Activated T-cell treated with anti-CD3 and anti-CD28 coated beads, Interleukin-2, amount 50 U/mL, for 24 hours (primary cell): Measurements from ENCODE around the gene LBHD2.
"Not testable (repeated sequence)": the region's sequence is repeated elsewhere in the genome, so short reads cannot be mapped to it uniquely, and the experiment has no call there.

ENCODE experiments used
- DNase-seq: peaks from one replicate; pipeline ENCODE4 v3.0.0-alpha.2; 2020
- H3K27ac Mint-ChIP-seq: 2 replicates; pipeline ENCODE4 v1.8.0; 2020; ENCODE audit warnings: mild to moderate bottlenecking, mixed read lengths
- H3K27me3 Mint-ChIP-seq: 2 replicates; pipeline ENCODE4 v1.8.0; 2020; ENCODE audit warnings: mixed read lengths
- H3K36me3 Mint-ChIP-seq: 2 replicates; pipeline ENCODE4 v1.8.0; 2020; ENCODE audit warnings: low read depth, mixed read lengths
- H3K4me1 Mint-ChIP-seq: 2 replicates; pipeline ENCODE4 v1.8.0; 2020; ENCODE audit warnings: low read depth, mixed read lengths
- H3K4me3 Mint-ChIP-seq: 2 replicates; pipeline ENCODE4 v1.8.0; 2020; ENCODE audit warnings: mild to moderate bottlenecking, moderate library complexity, mixed read lengths
- H3K9me3 Mint-ChIP-seq: 2 replicates; pipeline ENCODE4 v1.8.0; 2020; ENCODE audit warnings: mixed read lengths

The LBHD2 gene

GRCh38 chr14:103113303-103113702 lies 29.3 kb downstream of the LBHD2 start:
- Mint-ChIP-seq H3K9me3 (no peaks in the 10 kb centered on the region), H3K27ac (no peak overlapping the region), H3K36me3 (no peaks in the 10 kb centered on the region), H3K4me3 (no peak overlapping the region), H3K27me3 (peaks cover 9% of the 10 kb centered on the region), H3K4me1 (peaks cover 8% of the 10 kb centered on the region)
- no peak for DNase-seq

DNA sequence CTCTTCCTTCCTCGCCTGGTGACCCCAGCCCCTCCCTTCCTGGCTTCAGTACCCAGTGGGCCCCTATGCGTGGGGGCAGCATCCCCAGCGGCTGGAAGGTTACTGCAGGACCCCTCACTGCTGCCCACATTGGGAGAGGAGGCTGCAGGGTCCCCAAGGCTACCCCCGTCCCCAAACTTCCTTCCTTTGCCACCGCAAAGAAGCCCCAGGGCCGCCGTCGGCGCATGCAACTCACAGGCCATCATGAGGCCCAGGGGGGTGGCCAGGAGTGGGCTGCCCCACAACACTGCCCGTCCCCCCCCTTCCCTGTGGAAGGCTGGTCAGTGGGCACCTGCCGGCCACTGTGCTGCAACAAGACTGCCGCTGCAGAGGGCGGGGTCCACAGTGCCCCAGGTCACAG lies 29.8 kb downstream of the LBHD2 start:
- H3K4me1 Mint-ChIP-seq: peaks cover 8% of the 10 kb centered on the region
- no peak for DNase-seq
- H3K27ac Mint-ChIP-seq: no peak overlapping the region
- no peaks in the 10 kb centered on the region for H3K9me3 Mint-ChIP-seq
- H3K36me3 Mint-ChIP-seq: no peaks in the 10 kb centered on the region
- no peak overlapping the region for H3K4me3 Mint-ChIP-seq
- H3K27me3 Mint-ChIP-seq: peaks cover 11% of the 10 kb centered on the region

DNA sequence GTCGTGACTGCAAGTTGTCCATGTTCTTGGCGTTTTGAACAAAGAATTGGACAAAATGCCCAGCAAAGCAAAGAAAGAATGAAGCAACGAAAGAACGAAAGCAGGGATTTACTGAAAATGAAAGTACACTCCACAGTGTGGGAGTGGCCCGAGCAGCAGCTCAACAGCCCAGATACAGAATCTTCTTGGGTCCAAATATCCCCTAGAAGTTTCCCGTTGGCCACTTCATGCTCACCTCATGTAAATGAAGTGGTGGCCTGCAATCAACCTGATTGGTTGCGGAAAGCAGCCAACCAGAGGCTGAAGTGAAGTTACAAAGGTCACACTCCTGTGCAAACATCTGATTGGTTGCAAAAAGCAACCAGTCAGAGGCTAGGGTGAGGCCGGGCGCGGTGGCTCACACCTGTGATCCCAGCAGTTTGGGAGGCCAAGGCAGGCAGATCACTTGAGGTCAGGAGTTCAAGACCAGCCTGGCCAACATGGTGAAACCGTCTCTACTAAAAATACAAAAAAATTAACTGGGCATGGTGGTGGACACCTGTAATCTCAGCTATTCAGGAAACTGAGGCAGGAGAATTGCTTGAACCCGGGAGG lies 31.2 kb downstream of the LBHD2 start:
- DNase-seq, H3K27ac Mint-ChIP-seq, H3K9me3 Mint-ChIP-seq, H3K4me1 Mint-ChIP-seq, H3K36me3 Mint-ChIP-seq, H3K4me3 Mint-ChIP-seq: not testable (repeated sequence)
- peaks cover 17% of the 10 kb centered on the region for H3K27me3 Mint-ChIP-seq

DNA sequence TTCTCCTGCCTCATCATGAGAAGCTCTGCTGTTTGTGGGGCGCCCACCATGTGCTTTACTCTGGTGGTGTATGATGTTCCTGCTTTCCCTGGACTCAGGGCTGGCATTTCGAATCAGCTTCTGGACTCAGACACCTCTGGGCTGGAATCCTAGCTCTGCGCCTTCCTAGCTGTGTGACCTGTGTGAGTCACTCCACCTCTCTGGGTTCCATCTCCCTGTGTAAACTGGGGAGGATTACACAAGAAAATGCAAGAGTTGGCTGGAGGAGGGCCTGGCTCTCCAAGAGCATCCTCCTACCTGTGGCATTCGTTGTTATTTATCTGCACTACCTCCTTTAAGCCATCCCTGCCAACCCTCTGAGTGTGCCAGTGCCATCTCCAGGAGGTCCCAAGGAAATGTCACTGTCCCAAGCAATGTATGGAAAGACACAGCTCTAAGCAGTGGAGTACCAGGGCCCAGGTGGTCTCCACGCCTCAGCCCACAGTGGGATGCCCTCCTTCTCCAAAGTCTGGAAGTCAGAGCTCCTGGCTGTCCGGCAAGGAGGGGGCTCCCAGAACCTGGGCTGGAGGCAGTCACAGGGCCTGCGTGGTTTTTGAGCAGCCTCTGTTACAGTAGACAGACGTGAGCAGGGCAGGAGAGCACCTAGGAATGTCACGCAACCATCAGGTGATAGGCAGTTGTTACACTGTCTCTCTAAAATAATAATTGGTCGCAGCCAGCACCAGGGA lies 32.0 kb downstream of the LBHD2 start:
- no peaks in the 10 kb centered on the region for H3K9me3 Mint-ChIP-seq
- DNase-seq: no peak
- H3K4me3 Mint-ChIP-seq: no peak overlapping the region
- H3K4me1 Mint-ChIP-seq: peaks cover 8% of the 10 kb centered on the region
- peaks cover 19% of the 10 kb centered on the region for H3K27me3 Mint-ChIP-seq
- no peak overlapping the region for H3K27ac Mint-ChIP-seq
- H3K36me3 Mint-ChIP-seq: no peaks in the 10 kb centered on the region

DNA sequence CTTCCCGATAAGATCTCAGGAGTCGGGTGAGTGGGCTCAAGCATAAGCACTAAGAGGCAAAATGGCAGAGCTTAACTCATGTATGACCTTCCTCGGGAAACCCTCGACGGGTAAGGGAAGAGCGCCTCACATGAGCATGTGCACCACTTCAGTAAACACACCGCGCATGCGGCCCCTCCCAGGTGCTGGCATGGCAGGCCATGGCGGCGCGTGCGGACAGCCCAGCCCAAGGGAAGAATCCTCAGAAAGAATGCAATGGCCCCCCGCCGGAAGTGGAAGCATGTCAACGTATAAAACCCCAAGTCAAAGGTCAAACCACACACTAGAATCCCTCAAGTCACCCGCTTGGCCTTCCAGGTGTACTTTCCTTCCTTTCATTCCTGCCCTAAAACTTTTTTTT lies 32.6 kb downstream of the LBHD2 start:
- H3K9me3 Mint-ChIP-seq: no peaks in the 10 kb centered on the region
- no peak overlapping the region for H3K4me3 Mint-ChIP-seq
- peaks cover 22% of the 10 kb centered on the region for H3K27me3 Mint-ChIP-seq
- H3K4me1 Mint-ChIP-seq: peaks cover 8% of the 10 kb centered on the region
- H3K27ac Mint-ChIP-seq: no peak overlapping the region
- H3K36me3 Mint-ChIP-seq: no peaks in the 10 kb centered on the region
- no peak for DNase-seq

DNA sequence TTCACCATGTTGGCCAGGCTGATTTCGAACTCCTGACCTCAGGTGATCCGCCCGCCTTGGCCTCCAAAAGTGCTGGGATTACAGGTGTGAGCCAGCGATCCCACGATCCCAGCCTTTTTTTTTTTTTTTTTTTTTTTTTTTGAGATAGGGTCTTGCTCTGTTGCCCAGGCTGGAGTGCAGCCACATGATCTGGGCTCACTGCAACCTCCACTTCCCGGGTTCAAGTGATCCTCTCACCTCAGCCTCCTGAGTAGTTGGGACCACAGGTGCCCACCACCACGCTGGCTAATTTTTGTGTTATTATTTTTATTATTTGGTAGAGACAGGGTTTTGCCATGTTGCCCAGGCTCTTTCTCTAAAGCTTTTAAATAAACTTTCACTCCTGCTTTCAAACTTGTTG lies 33.5 kb downstream of the LBHD2 start:
- not testable (repeated sequence) for DNase-seq, H3K27ac Mint-ChIP-seq, H3K4me3 Mint-ChIP-seq, H3K9me3 Mint-ChIP-seq, H3K36me3 Mint-ChIP-seq
- Mint-ChIP-seq H3K27me3 (peaks cover 29% of the 10 kb centered on the region), H3K4me1 (peaks cover 10% of the 10 kb centered on the region)

DNA sequence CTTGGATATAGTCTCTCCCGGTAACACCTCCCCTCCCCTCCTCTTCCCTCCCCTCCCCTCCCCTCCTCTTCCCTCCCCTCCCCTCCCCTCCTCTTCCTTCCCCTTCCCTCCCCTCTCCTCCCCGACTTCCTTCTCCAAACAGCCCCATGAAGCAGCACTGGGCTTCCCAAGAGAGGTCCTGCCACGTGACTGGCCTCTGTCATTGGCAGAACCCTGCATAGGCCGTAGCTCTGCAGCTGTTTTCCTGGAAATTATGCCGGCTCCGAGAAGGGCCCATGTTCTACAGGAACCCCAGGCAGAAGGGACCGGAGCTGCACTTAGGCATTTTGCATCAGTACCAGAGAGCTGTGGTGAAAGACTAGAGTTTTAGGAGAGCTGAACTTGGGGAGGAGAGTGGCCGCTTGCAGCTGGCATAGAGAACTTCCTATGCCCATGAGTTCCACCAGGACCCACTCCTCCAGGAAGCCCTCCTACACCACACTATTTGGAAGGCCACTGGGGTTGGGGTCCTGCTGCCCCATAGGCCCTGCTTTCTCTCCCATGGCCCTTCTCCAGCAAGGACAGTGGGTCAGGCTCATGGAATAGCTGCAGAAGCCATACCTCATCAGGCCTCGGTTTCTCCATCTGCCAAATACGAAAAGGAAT lies 34.1 kb downstream of the LBHD2 start:
- no peak overlapping the region for H3K4me3 Mint-ChIP-seq
- no peak overlapping the region for H3K27ac Mint-ChIP-seq
- H3K27me3 Mint-ChIP-seq: peaks cover 35% of the 10 kb centered on the region
- H3K4me1 Mint-ChIP-seq: peaks cover 10% of the 10 kb centered on the region
- DNase-seq: no peak
- H3K36me3 Mint-ChIP-seq: no peaks in the 10 kb centered on the region
- no peaks in the 10 kb centered on the region for H3K9me3 Mint-ChIP-seq

GRCh38 chr14:103118663-103119404 lies 34.8 kb downstream of the LBHD2 start:
- no peaks in the 10 kb centered on the region for H3K36me3 Mint-ChIP-seq
- no peaks in the 10 kb centered on the region for H3K9me3 Mint-ChIP-seq
- no peak overlapping the region for H3K27ac Mint-ChIP-seq
- H3K27me3 Mint-ChIP-seq: peaks cover 36% of the 10 kb centered on the region
- H3K4me1 Mint-ChIP-seq: peaks cover 10% of the 10 kb centered on the region
- no peak overlapping the region for H3K4me3 Mint-ChIP-seq
- DNase-seq: no peak

DNA sequence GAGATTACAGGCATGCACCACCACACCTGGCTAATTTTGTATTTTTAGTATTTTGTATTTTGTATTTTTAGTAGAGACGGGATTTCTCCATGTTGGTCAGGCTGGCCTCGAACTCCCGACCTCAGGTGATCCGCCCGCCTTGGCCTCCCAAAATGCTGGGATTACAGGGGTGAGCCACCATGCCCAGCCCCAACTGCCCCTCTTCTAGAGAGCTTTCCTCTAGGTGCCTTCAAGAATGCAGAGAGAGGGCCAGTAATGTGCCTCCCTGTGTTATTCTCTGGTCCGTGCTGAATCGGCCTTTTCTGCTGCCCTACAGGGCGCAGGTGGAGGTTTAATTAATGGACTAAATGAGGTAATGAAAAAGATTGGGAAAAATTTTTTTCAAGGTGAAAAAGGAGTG lies 35.5 kb downstream of the LBHD2 start:
- peaks cover 43% of the 10 kb centered on the region for H3K27me3 Mint-ChIP-seq
- not testable (repeated sequence) for H3K36me3 Mint-ChIP-seq, H3K27ac Mint-ChIP-seq, H3K9me3 Mint-ChIP-seq, H3K4me1 Mint-ChIP-seq, H3K4me3 Mint-ChIP-seq, DNase-seq

DNA sequence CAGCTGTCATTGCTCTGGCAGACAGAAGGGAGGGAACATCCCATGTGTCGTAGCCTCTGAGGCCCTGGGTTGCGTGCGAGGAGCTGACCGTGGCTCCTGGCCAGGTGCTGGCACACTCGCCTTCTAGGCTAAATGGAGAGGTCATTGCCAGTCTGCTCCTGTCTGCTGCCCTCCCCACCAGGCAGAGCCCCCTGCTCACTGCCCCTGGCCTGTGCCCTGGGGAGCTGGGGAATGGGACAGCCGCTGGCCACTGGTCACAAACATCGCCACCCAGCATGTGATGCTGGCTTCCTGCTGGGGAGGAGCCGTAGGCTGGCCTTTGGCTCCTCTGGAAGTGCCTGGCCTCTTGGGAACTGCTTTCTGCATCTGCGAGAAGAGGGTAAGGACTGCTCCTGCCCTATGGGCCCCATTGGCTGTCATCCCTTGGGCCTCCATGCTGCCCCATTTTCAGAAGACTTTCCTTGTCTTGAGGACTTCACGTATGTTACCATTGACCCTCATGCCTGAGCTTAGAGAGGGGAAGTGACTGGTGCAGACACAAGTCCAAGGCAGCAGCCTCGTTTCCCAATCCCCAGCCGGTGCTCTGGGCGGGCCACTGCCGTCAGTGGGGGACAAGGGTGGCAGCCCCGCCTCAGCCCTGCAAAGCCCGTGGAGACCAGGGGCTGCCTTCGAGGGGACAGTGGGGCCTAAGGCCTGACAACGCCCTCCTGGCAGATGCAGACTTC lies 37.3 kb downstream of the LBHD2 start:
- no peaks in the 10 kb centered on the region for H3K9me3 Mint-ChIP-seq
- peaks cover 2% of the 10 kb centered on the region for H3K4me1 Mint-ChIP-seq
- H3K4me3 Mint-ChIP-seq: no peak overlapping the region
- DNase-seq: no peak
- peaks cover 48% of the 10 kb centered on the region for H3K27me3 Mint-ChIP-seq
- no peak overlapping the region for H3K27ac Mint-ChIP-seq
- H3K36me3 Mint-ChIP-seq: no peaks in the 10 kb centered on the region

- peaks cover 48% of the 10 kb centered on the region for H3K27me3 Mint-ChIP-seq
- no peaks in the 10 kb centered on the region for H3K9me3 Mint-ChIP-seq
- H3K27ac Mint-ChIP-seq: no peak overlapping the region
- no peak for DNase-seq
- no peak overlapping the region for H3K4me3 Mint-ChIP-seq
- H3K36me3 Mint-ChIP-seq: no peaks in the 10 kb centered on the region
- peaks cover 2% of the 10 kb centered on the region for H3K4me1 Mint-ChIP-seq
Observed at GRCh38 chr14:103121846-103122584, 38.0 kb downstream of the LBHD2 start.

GRCh38 chr14:103122585-103122946 lies 38.6 kb downstream of the LBHD2 start:
- Mint-ChIP-seq H3K4me3 (no peak overlapping the region), H3K4me1 (peaks cover 2% of the 10 kb centered on the region), H3K27ac (no peak overlapping the region), H3K9me3 (no peaks in the 10 kb centered on the region), H3K27me3 (peaks cover 48% of the 10 kb centered on the region), H3K36me3 (no peaks in the 10 kb centered on the region)
- DNase-seq: no peak

GRCh38 chr14:103122947-103123633 lies 39.1 kb downstream of the LBHD2 start, which contains the start of gene TNFAIP2:
Gene TNFAIP2, plus strand, starts transcription at chr14:103123461. Its CDS starts 2,997 bp downstream, at chr14:103126458.
- peaks cover 48% of the 10 kb centered on the region for H3K27me3 Mint-ChIP-seq
- H3K36me3 Mint-ChIP-seq: no peaks in the 10 kb centered on the region
- H3K27ac Mint-ChIP-seq: no peak within 1 kb of the TSS
- peaks cover 2% of the 10 kb centered on the region for H3K4me1 Mint-ChIP-seq
- no peak for DNase-seq
- no peaks in the 10 kb centered on the region for H3K9me3 Mint-ChIP-seq
- H3K4me3 Mint-ChIP-seq: peak within 1 kb of the TSS; percentile 18
